K562 (cell line): Measurements from ENCODE around the gene MTHFR. TPM values are rescaled to one million over a fixed set of nuclear protein-coding genes. Genes with fewer than 3 reads are reported as not detected.

Source experiments
- CHCHD3 ChIP-seq: fragments of 250-450 bp; sonication (Bioruptor Pico); IDR thresholded peaks from 2 replicates; pipeline ENCODE4 v2.1.2; 2022; ENCODE audit warnings: mild to moderate bottlenecking
- CREM ChIP-seq: IDR thresholded peaks from 2 replicates; pipeline ENCODE4 v1.6.1; 2014; ENCODE audit warnings: antibody characterized with exemption, low read depth
- EP300 ChIP-seq: IDR thresholded peaks from 2 replicates; pipeline ENCODE4 v1.6.1; 2012; ENCODE audit warnings: low read length, improper control_type of control experiment
- ESRRA ChIP-seq: fragments of 450-650 bp; IDR thresholded peaks from 2 replicates; pipeline ENCODE4 v1.6.1; 2014; ENCODE audit warnings: low read depth, mild to moderate bottlenecking, moderate library complexity, borderline replicate concordance
- FOXA1 ChIP-seq: fragments of 450-650 bp; IDR thresholded peaks from 2 replicates; pipeline ENCODE4 v1.6.1; 2016; ENCODE audit warnings: mild to moderate bottlenecking, borderline replicate concordance
- MAZ ChIP-seq, 2 experiments: fragments of 450-650 bp in 1 of 2; sonication (generic) in 1 of 2; formaldehyde crosslinking; IDR thresholded peaks in 1 of 2; conservative IDR thresholded peaks in 1 of 2; 2 replicates each; pipeline versions ENCODE4 v1.4.0 to v1.5.0; 2020; ENCODE audit warnings: mild to moderate bottlenecking in 1 of 2, missing genetic modification reagents in 1 of 2
- MCM3 ChIP-seq: fragments of 450-650 bp; IDR thresholded peaks from 2 replicates; pipeline ENCODE4 v1.6.1; 2016
- MEIS2 ChIP-seq: fragments of 450-650 bp; IDR thresholded peaks from 2 replicates; pipeline ENCODE4 v1.6.1; 2014; ENCODE audit warnings: mild to moderate bottlenecking; ENCODE audit not compliant: partially characterized antibody
- NCOA2 ChIP-seq, 2 experiments: fragments of 450-650 bp; IDR thresholded peaks; 2 replicates each; pipeline ENCODE4 v1.6.1; 2018; ENCODE audit warnings: mild to moderate bottlenecking in 2 of 2, moderate library complexity in 1 of 2; ENCODE audit not compliant: partially characterized antibody in 2 of 2
- NR2C2 ChIP-seq, 2 experiments: fragments of 200-800 bp in 1 of 2; sonication (Bioruptor generic) in 1 of 2; sonication (generic) in 1 of 2; formaldehyde crosslinking in 1 of 2; IDR thresholded peaks; 2 replicates each; pipeline versions ENCODE4 v1.6.1 to v1.8.0; 2016 to 2022; ENCODE audit warnings: mild to moderate bottlenecking in 1 of 2, missing compliant biosample characterization in 1 of 2, missing genetic modification characterization in 1 of 2, missing genetic modification reagents in 1 of 2
- ZNF41 ChIP-seq: fragments of 250-450 bp; sonication (Bioruptor Pico); conservative IDR thresholded peaks from 2 replicates; pipeline ENCODE4 v1.4.0; 2020; ENCODE audit warnings: mild to moderate bottlenecking
- ZNF695 ChIP-seq: fragments of 450-650 bp; formaldehyde crosslinking; IDR thresholded peaks from 2 replicates; pipeline ENCODE4 v1.4.0; 2020; ENCODE audit warnings: mild to moderate bottlenecking, moderate library complexity
- ZNF699 ChIP-seq: fragments of 250-450 bp; sonication (Bioruptor Pico); IDR thresholded peaks from 2 replicates; pipeline ENCODE4 v1.8.0; 2021; ENCODE audit warnings: mild to moderate bottlenecking, moderate library complexity; ENCODE audit not compliant: insufficient replicate concordance
- polyA plus RNA-seq, 8 experiments: library from polyadenylated mRNA; depleted of rRNA in 4 of 8; stranded (reverse) in 5 of 8; unstranded in 3 of 8; fragments of >200 nt; fragmentation: Nextera tagmentation in 2 of 8; fragmentation: Illumina TruSeq in 1 of 8; extraction: Ambion mirVana in 2 of 8; extraction: Trizol in 1 of 8; gene quantifications; 2 replicates each; pipeline versions ENCODE4 v1.2.1 to v1.2.3, GENCODE V29; 2011 to 2014; ENCODE audit warnings: inconsistent platforms in 1 of 8, missing spikeins in 1 of 8
- total RNA-seq, 7 experiments: library from RNA; depleted of rRNA in 6 of 7; stranded (reverse); fragments of >200 nt in 6 of 7; fragmentation: Illumina TruSeq in 2 of 7; extraction: Trizol in 2 of 7; gene quantifications; 2 replicates each; pipeline versions ENCODE4 v1.2.1 to v1.2.3, GENCODE V29; 2011 to 2021; ENCODE audit warnings: low replicate concordance in 1 of 7
- TF ChIP-seq, protein P1 (sequence below), 2 experiments: IDR thresholded peaks; 2 replicates each; pipeline ENCODE4 v1.6.1; 2011; ENCODE audit warnings: borderline replicate concordance in 1 of 2, control low read depth in 1 of 2, low read depth in 1 of 2, low read length in 1 of 2, mild to moderate bottlenecking in 1 of 2, mixed read lengths in 1 of 2, moderate library complexity in 1 of 2; ENCODE audit not compliant: insufficient read depth in 1 of 2, insufficient read length in 1 of 2, poor library complexity in 1 of 2, severe bottlenecking in 1 of 2; ENCODE audit errors: extremely low read depth in 1 of 2
- TF ChIP-seq, protein P2 (sequence below): sonication (generic); IDR thresholded peaks from 2 replicates; pipeline ENCODE4 v1.6.1; 2016
- TF ChIP-seq, protein P3 (sequence below): fragments of 200-800 bp; sonication (Bioruptor generic); IDR thresholded peaks from 2 replicates; pipeline ENCODE4 v1.6.1; 2016; ENCODE audit warnings: missing genetic modification characterization, missing compliant biosample characterization

The MTHFR gene
- total and polyA plus RNA-seq, 9 of the 15 experiments (the other 6 are each of a cell fraction or from before 2014, with no cell fraction given), result 5.0 to 104 (median 62.6) TPM

DNA sequence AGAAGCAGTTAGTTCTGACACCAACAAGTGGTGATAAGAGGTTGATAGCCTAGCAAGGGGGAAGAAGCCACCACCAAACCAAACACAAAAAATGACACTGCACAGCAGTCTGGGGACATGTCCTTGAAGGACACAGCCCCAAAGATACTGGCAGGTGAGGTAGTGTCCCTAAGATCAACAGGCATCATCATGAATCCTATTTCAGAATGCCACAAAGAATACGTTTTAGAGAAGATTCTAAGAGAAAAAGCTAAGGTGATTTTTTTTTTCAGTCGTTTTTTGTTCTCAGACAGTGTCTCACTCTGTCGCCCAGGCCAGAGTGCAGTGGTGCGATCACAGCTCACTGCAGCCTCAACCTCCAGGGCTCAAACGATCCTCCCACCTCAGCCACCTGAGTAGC is 19.6 kb downstream of the MTHFR start (continued):
- TF ChIP-seq, protein P1, sequence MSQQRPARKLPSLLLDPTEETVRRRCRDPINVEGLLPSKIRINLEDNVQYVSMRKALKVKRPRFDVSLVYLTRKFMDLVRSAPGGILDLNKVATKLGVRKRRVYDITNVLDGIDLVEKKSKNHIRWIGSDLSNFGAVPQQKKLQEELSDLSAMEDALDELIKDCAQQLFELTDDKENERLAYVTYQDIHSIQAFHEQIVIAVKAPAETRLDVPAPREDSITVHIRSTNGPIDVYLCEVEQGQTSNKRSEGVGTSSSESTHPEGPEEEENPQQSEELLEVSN (IDR thresholded peaks at IDR 0.05; ENCODE audit: borderline replicate concordance in 1 of 2, extremely low read depth in 1 of 2, insufficient read depth in 1 of 2, insufficient read length in 1 of 2, low read depth in 1 of 2, low read length in 1 of 2, poor library complexity in 1 of 2, severe bottlenecking in 1 of 2), result no peak
- TF ChIP-seq ESRRA (peak; percentile 64), EP300 (peak; percentile 18; the same call in 1 of the 2 replicates), MAZ (CRISPR knock-in tag; conservative IDR thresholded peaks at IDR 0.05 in 1 of 2, IDR thresholded peaks at IDR 0.05 in 1 of 2) (no peak), CHCHD3 (CRISPR knock-in tag) (peak; percentile 42; the same call in 1 of the 2 replicates), MEIS2 (peak; percentile 13), CREM (peak; percentile 19; the same call in 1 of the 2 replicates), ZNF699 (no peak), FOXA1 (no peak), ZNF41 (CRISPR knock-in tag) (no peak), NCOA2 (IDR thresholded peaks at IDR 0.05; ENCODE audit: partially characterized antibody in 2 of 2) (no peak), MCM3 (no peak), NR2C2 (CRISPR knock-in tag; IDR thresholded peaks at IDR 0.05) (no peak), NR2C2 (tag; IDR thresholded peaks at IDR 0.05) (no peak), ZNF695 (CRISPR knock-in tag) (no peak)
- TF ChIP-seq, protein P2, sequence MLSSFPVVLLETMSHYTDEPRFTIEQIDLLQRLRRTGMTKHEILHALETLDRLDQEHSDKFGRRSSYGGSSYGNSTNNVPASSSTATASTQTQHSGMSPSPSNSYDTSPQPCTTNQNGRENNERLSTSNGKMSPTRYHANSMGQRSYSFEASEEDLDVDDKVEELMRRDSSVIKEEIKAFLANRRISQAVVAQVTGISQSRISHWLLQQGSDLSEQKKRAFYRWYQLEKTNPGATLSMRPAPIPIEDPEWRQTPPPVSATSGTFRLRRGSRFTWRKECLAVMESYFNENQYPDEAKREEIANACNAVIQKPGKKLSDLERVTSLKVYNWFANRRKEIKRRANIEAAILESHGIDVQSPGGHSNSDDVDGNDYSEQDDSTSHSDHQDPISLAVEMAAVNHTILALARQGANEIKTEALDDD, result peak; percentile 69; the same call in 1 of the 2 replicates
- TF ChIP-seq, protein P3, sequence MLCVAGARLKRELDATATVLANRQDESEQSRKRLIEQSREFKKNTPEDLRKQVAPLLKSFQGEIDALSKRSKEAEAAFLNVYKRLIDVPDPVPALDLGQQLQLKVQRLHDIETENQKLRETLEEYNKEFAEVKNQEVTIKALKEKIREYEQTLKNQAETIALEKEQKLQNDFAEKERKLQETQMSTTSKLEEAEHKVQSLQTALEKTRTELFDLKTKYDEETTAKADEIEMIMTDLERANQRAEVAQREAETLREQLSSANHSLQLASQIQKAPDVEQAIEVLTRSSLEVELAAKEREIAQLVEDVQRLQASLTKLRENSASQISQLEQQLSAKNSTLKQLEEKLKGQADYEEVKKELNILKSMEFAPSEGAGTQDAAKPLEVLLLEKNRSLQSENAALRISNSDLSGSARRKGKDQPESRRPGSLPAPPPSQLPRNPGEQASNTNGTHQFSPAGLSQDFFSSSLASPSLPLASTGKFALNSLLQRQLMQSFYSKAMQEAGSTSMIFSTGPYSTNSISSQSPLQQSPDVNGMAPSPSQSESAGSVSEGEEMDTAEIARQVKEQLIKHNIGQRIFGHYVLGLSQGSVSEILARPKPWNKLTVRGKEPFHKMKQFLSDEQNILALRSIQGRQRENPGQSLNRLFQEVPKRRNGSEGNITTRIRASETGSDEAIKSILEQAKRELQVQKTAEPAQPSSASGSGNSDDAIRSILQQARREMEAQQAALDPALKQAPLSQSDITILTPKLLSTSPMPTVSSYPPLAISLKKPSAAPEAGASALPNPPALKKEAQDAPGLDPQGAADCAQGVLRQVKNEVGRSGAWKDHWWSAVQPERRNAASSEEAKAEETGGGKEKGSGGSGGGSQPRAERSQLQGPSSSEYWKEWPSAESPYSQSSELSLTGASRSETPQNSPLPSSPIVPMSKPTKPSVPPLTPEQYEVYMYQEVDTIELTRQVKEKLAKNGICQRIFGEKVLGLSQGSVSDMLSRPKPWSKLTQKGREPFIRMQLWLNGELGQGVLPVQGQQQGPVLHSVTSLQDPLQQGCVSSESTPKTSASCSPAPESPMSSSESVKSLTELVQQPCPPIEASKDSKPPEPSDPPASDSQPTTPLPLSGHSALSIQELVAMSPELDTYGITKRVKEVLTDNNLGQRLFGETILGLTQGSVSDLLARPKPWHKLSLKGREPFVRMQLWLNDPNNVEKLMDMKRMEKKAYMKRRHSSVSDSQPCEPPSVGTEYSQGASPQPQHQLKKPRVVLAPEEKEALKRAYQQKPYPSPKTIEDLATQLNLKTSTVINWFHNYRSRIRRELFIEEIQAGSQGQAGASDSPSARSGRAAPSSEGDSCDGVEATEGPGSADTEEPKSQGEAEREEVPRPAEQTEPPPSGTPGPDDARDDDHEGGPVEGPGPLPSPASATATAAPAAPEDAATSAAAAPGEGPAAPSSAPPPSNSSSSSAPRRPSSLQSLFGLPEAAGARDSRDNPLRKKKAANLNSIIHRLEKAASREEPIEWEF, result no peak
